Middle frontal gyrus (tissue), 1 donor: ENCODE measurements around the gene KLHL2.
"Not testable (repeated sequence)": the region's sequence is repeated elsewhere in the genome, so short reads cannot be mapped to it uniquely, and the experiment has no call there.

Source experiments
- DNase-seq: peaks from one replicate; pipeline ENCODE4 v3.0.0-alpha.2; 2015; ENCODE audit warnings: low spot score; ENCODE audit errors: extremely low spot score

The KLHL2 gene

GRCh38 chr4:165286619-165287340, 79.4 kb downstream of the KLHL2 start:
- not testable (repeated sequence) for DNase-seq

DNA sequence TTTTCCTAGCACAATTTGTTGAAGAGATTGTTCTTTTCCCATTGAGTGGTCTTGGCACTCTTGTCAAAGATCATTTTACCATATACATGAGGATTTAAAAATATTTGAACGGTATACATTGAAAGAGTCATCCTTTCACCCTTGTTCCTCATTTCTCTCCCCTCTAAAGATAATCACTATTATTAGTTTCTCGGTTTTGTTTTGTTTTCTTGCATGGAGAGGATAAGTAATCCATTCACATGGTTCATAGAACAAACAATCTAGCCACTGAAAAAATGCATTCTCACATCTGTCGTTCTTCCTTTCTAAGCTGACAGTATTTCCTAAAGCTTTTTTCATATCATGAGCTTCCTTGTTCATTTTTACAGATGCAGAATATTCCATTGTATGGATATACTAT, 80.9 kb downstream of the KLHL2 start:
- DNase-seq = no peak

DNA sequence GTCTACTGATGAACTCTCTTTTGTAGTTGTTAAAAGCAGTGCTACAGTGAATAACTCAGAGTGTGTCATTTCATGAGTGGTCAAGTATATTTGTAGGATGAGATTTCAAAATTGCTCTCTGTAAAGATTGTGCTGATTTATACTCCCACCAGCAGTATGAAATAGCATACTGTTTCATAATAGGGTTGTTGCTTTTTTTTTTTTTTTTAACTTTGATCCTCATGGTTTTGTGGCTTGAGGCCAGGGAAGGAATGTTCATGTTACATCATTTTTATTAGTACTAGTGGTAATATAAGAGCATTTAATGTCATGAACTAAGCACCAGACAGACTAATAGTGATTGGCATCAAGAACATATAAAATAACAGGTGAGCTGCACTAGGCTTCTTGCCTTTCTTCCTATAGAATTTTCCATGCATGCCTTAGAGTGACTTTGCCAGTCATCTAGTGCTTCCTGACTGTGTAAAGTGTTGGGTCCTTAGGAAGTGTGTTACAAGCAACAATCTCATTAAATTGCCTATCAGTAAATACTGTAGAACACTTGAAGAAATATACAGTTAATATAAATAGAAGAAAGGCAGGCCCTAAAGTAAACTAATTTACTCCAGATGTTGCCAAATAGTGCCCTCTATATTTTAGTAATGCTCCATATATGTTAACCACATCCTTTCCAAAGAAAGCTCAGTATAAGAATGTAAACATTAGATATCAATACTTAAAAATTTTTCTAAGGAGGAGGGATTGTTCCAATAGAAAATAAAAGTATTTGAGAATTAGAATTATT, 81.5 kb downstream of the KLHL2 start:
- DNase-seq = no peak

DNA sequence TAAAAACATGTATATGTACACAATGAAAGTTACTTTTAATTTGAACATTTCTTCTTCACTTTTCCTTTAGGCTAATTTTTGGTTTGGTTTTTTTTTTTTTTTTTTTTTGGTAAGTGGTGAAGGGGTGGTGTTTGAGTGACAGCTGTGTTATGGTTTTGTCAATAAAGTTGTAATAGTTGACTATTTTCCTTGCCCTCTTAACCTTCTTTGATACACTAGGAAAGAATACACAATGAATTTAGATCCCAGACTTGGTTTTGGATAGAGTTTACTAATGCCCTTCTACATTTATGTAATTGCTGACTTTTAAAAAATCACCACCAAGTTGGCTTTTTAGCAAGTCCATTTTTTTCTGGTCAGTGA, 82.0 kb downstream of the KLHL2 start:
- DNase-seq = no peak

- no peak for DNase-seq
Observed at GRCh38 chr4:165293061-165293460, 85.7 kb downstream of the KLHL2 start.

GRCh38 chr4:165293927-165294649, 86.7 kb downstream of the KLHL2 start:
- DNase-seq = no peak

GRCh38 chr4:165294907-165295306, 87.5 kb downstream of the KLHL2 start:
- no peak for DNase-seq

DNA sequence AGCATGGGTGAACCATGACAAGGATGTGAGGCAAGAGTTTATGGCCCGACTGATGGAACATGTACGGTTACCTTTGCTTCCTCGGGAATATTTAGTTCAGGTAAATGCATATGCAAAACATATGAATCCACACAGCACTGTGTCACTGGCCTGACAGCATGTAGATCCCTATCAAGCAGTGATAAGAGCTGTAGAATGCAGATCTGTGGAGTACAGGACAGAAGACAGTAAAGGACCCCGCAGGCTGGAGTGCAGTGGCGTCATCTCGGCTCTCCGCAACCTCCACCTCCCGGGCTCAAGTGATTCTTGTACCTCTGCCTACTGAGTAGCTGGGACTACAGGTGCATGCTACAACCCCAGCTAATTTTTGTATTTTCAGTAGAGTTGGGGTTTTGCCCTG, 90.3 kb downstream of the KLHL2 start:
- no peak for DNase-seq

GRCh38 chr4:165299399-165300060, 92.2 kb downstream of the KLHL2 start:
- no peak for DNase-seq

DNA sequence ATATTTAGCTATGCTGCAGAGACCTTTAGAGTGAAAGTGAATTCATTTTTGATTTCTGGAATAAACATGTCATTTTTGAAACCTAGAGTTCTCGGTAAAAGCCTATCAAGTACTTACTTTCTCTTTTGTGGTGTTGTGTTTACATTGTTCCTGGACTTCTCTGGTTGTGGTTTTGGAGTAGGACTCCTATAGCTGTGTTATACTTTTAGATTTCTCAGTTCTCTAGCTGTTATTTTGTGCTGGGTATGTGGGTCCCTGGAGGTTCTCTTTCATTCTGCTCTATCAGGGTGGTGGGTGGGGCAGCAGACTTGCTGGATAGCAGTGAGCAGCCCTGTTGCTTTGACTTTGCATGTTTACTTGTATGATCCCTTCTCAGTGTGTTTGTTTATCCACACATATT, 94.5 kb downstream of the KLHL2 start:
- no peak for DNase-seq

GRCh38 chr4:165302658-165303057, 95.3 kb downstream of the KLHL2 start:
- DNase-seq = no peak

GRCh38 chr4:165308166-165308565, 100.8 kb downstream of the KLHL2 start:
- DNase-seq = no peak

DNA sequence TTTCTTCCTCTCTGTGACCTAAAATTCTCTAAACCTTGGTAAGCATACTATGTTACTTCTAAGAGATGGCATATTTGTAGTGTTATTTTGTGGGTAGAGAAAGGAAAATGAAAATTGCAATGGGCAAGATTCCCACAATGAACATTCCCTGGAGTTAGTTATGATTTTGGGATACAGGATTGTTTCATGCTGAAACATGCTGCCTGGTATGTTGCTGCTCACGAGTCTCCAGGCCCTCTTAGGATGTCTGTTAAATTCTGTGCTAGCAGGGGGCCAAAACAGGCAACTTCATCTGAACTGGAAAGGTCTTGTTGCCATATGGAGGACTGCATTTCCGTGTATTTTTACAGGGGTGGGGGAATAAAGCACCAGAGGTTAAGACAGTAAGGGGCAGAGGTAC, 101.2 kb downstream of the KLHL2 start:
- no peak for DNase-seq

DNA sequence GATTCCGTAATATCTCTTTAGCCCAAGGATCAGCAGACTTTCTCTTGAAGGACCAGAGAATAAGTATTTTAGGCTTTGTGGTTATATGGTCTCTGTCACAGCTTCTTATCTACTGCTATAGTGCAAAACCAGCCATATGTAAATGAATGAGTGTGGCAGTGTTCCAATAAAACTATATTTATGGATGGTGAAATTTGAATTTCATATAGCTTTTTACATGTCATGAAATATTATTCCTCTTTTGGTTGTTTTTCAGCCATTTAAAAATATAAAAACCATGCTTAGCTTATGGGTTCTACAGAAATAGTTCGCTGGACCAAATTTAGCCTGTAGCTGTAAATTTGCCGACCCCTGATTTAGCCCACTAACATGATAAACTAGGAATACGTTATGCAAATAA, 102.1 kb downstream of the KLHL2 start:
- no peak for DNase-seq

GRCh38 chr4:165312506-165312905, 105.1 kb downstream of the KLHL2 start:
- no peak for DNase-seq

DNA sequence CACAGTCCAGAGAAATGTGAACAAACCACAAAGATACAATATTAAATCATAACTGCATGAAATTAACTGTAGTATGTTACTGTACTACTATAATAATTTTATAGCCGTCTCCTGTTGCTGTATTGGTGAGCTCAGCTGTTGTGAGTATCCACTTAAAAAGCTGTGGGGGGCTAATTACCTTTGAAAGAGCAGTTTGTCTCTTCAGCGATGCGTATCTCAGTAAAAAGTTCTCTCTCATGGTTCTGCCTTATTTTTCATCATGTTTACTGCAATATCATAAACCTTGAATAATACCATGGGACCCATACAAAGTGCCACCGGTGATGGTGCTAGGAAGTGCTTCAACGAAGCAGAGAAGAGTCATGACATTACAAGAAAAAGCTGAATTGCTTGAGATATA, 111.7 kb downstream of the KLHL2 start:
- DNase-seq = no peak

GRCh38 chr4:165319509-165319908, 112.1 kb downstream of the KLHL2 start:
- DNase-seq = no peak

GRCh38 chr4:165324236-165324917, 117.0 kb downstream of the KLHL2 start:
- DNase-seq = no peak

- DNase-seq = no peak
Observed at GRCh38 chr4:165324918-165325304, 117.5 kb downstream of the KLHL2 start.

DNA sequence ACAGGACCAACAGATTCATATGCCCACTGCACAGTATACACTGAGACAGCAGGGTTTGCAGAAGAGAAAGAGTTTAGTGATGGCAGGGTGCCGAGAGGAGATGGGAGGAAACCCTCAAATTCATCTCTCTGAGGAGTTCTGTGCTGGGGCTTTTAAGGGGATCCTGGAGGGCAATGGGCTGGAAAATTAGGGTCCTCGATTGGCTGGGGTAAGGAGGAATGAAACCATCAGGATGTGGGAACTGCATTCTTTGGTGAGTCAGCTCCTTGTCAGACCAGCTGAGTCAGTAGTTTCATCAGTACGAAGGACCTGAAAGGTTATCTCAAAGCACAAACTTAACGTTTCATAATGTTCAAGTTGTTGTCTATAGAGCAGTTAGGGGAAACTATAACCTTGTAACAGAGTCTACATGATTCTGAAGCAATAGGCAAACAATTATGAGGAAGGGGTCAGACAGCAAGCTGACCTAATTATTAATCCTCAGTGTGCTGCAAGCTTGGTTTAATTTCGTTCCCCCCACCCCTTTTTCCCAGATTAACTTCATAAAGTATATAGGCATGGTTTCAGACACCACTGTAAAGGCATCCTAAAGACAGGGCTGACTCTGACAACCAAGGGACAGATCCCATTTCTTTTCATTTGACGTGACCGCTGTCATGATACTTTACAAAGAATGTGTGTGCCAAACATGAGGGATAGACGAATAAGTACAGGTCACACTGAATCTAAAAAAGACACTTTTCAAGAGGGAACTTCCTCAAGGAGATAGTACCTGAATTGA, 118.6 kb downstream of the KLHL2 start:
- no peak for DNase-seq

DNA sequence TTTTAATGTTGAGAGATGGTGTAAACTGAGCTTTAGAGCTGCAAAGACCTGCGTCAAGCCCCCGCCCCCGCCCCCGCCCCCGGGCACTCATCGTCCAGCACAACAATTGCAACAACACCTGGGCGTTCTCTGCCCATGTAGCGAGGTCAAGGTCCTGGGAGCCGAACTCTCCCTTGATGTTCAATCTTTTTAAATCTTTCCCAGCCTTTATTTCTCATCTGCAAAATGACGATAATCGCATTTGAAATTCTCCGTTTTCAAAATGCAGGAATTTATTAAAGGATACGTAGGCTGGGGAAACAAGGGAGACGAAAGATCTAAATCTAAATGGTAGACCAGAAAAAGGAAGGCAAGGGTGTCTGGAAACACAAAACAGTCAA, 119.5 kb downstream of the KLHL2 start:
- DNase-seq = no peak
